NCI-H82 treated with DMSO at 0.1 percent for 48 hours (cell line): ENCODE results near the gene GSTP1.
"Not testable (repeated sequence)": the region's sequence is repeated elsewhere in the genome, so short reads cannot be mapped to it uniquely, and the experiment has no call there.

ENCODE experiments used
- DNase-seq: peaks from one replicate; lab custom pipeline; 2025; ENCODE audit not compliant: unreplicated experiment; lab: John Stamatoyannopoulos, UW

GSTP1 gene

DNA sequence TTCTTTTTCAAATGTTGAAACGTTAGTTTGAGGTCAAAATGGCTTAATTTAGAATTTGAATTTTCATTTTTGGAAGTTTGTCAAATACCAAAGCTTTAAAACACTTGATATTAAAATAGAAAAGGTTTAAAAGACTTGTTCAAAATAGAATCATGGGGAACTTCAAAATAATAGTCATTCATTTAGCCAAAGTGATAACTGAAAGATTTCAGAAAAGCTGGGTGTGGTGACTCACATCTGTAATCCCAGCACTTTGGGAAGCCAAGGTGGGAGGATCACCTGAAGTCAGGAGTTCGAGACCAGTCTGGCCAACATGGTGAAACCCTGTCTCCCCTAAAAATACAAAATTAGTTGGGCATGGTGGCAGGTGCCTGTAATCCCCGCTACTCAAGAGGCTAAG, 10.9 kb downstream of the GSTP1 start:
- no peak for DNase-seq

GRCh38 chr11:67596753-67597300, 13.2 kb downstream of the GSTP1 start:
- DNase-seq = no peak

- not testable (repeated sequence) for DNase-seq
Measured at GRCh38 chr11:67597458-67597857, 13.8 kb downstream of the GSTP1 start.

DNA sequence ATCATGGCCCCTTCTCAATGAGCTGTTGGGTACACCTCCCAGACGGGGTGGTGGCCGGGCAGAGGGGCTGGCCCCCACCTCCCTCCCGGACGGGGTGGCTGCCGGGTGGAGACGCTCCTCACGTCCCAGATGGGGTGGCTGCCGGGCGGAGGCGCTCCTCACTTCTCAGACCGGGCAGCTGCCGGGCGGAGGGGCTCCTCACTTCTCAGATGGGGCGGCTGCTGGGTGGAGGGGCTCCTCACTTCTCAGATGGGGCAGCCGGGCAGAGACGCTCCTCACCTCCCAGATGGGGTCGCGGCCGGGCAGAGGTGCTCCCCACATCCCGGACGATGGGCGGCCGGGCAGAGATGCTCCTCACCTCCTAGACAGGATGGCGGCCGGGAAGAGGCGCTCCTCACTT, 14.4 kb downstream of the GSTP1 start:
- DNase-seq = not testable (repeated sequence)

DNA sequence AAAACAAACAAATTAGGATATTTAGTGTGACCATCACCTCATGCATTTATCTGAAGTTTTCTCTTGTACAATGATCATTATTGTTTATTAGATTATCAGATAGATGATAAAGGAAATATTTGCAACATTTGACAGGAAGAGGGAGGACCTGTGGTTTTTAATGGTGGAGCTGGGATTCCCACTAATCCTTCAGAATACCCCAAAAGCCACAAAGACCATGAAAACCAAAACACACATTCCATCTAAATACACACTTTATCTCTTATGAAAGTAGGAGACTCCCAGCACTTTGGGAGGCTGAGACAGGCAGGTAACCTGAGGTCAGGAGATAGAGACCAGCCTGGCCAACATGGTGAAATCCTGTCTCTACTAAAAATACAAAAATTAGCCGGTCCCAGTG, 15.5 kb downstream of the GSTP1 start:
- no peak for DNase-seq

GRCh38 chr11:67600324-67601029, 16.9 kb downstream of the GSTP1 start:
- DNase-seq = no peak

- no peak for DNase-seq
Measured at GRCh38 chr11:67601098-67601497, 17.5 kb downstream of the GSTP1 start.

- not testable (repeated sequence) for DNase-seq
Measured at GRCh38 chr11:67604119-67604518, 20.5 kb downstream of the GSTP1 start.

- DNase-seq = peak; percentile 70
Measured at GRCh38 chr11:67604815-67605214, 21.2 kb downstream of the GSTP1 start.

DNA sequence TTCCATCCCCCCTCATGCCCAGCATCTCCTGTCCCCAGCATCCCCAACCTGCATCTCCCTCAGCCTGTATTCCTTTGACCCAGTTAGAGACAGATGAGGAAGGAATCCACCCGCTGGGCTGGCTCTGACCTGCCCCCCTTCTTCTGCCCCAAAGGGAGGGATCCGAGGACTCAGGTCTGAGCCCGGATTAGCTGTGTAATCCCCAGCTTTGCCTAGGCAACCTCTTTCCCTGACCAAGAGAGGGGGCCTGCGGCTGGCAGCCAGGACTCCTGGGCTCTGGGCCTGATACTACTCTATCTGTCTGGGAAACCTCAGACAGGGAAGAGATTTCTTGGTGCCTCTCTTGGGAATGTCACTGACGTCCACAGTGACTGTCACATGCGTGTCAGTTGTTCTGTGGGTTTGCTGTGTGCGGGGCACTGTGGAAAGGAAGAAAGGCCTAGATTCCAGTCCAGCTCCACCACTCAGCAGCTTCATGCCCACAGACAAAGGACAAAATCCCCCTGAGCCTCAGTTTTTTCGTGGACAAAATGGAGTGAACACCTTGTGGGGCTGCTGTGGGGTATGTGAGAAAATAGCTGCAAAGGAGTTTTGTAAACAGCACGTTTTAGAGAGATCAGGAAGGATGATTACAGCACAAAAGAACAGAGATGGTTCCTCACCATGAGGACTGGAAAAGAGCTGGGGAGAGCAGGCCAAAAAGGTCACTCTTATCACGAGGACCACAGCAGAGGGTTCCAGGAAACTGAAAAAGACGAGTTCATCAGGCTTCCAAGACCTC, 21.8 kb downstream of the GSTP1 start:
- DNase-seq = peak; percentile 85

DNA sequence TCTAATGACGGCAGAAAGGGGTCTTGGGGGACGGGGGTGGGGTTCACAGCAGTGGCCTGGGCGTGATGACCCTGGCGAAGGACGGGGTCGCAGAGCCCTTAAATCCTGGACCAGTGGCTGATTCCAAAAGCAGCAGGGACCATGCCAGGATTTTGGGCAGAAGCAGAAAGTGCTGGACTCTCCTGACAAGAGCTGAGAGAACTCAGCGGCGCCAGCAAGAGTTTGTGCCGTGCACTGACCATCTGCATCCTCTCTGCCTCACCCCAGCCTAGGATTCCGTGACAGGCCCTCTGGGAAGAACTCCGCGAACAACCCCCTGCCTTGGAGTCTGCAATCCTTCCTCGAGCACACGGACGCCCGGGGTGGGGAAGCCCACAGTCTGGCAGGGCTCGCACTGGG, 22.5 kb downstream of the GSTP1 start:
- DNase-seq = no peak

- peak; percentile 72 for DNase-seq
Measured at GRCh38 chr11:67606492-67607295, 23.1 kb downstream of the GSTP1 start, which contains the start of gene NDUFV1. NDUFV1 (plus strand) TSS chr11:67606936; CDS start chr11:67607005, 69 bp downstream.

DNA sequence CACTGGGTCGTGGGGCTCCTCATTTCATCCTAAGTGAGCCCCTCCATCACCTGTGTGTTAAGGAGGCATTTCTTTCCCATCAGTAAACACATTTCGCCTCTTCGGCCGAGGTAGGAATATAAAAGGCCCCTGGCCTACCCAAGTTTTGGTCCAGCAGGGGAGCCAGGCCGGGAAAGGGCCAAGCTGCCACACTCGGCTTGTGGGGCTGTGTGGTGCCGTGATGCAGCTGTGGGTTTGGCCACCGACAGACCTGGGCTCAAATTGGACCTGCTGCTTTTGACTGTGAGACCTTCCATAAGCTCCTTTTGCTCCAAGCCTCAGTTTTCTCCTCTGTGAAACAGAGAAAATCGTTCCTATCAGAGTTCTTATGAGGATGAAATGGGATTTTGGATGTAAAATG, 23.9 kb downstream of the GSTP1 start:
- DNase-seq = no peak

DNA sequence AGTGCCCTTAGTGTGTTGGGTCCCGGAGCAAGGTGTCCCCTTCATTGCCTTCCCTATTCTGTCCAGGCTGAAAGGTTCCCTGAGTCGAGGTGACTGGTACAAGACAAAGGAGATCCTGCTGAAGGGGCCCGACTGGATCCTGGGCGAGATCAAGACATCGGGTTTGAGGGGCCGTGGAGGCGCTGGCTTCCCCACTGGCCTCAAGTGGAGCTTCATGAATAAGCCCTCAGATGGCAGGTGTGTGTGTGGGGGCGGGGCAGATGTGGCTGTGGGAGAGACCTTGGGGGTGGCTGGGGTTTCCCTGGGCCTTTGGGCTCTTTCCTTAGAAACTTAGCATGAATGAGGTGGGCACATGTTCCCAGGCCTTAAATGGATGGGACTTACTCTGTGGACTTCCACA, 24.9 kb downstream of the GSTP1 start:
- no peak for DNase-seq

- no peak for DNase-seq
Measured at GRCh38 chr11:67609316-67609715, 25.7 kb downstream of the GSTP1 start.

GRCh38 chr11:67610302-67610868, 26.8 kb downstream of the GSTP1 start:
- DNase-seq = no peak

DNA sequence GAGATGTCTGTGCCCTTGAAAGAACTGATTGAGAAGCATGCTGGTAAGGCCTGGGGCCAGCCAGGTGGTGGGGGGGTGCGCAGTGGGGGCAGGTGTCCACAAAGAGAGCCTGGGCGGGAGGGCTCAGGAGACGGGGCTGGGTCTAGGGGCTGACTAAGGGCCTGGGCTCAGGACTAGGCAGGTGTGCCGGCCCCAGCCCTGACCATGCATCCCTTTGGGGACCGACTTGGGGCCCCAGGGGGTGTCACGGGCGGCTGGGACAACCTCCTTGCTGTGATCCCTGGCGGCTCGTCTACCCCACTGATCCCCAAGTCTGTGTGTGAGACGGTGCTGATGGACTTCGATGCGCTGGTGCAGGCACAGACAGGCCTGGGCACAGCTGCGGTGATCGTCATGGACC, 27.6 kb downstream of the GSTP1 start:
- DNase-seq = no peak

DNA sequence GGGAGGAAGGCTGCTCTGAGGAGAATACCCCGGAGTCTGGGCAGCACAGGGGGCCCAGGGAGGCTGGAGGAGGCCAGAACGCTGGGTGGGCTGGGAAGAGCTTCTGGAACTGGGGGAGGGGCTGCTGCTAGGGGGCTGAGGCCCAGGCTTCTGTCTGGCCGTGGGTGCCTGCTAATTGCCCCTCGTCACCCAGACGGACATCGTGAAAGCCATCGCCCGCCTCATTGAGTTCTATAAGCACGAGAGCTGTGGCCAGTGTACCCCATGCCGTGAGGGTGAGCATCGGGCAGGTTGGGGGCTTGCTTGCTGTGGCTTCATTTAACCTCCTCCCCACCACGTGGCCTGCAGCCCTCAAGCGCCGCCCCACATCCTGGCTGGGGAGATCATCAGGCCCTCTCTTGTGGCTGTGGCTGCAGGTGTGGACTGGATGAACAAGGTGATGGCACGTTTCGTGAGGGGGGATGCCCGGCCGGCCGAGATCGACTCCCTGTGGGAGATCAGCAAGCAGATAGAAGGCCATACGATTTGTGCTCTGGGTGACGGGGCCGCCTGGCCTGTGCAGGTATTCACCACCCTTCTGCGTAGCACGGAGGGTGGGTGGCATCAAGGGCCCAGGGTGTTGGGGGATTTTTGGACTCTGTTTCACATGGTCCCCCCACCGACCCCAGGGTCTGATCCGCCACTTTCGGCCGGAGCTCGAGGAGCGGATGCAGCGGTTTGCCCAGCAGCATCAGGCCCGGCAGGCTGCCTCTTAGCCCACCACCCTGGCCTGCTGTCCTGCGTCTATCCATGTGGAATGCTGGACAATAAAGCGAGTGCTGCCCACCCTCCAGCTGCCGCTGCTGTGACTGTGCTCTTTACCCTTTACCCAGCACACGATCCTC, 28.3 kb downstream of the GSTP1 start:
- DNase-seq = no peak

DNA sequence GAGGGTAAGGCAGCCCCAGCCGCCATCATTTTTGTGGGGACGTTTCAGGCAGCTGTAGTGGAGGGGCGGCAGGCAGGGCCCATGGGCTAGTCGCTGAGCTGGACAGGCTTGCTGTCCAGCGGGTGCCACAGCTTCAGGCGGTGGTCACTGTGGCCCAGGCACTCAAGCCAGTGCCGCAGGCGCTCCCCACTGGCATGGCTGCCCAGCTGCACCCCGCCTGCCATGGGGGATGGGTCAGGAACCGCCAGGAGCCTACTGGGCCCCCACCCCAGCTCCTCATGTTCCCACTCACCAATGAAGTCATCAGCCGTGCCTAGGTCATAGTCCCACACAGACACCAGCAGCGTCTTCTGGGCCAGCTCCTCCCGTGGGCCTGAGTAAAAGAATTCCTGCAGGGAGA, 29.1 kb downstream of the GSTP1 start:
- DNase-seq = no peak
